C4-2B (cell line): ENCODE measurements around the gene DIS3L2.

Source experiments
- H3K27ac ChIP-seq: fragments of 450-650 bp; 2 replicates; pipeline ENCODE4 v1.5.1; 2017
- ZFX ChIP-seq: fragments of 450-650 bp; IDR thresholded peaks from 2 replicates; pipeline ENCODE4 v1.6.1; 2017
- TF ChIP-seq, protein P1 (sequence below): fragments of 450-650 bp; conservative IDR thresholded peaks from 2 replicates; pipeline ENCODE4 v1.5.1; 2017; ENCODE audit warnings: mild to moderate bottlenecking

The DIS3L2 gene

GRCh38 chr2:232319067-232319802 is 357.7 kb downstream of the DIS3L2 start:
- TF ChIP-seq, protein P1, sequence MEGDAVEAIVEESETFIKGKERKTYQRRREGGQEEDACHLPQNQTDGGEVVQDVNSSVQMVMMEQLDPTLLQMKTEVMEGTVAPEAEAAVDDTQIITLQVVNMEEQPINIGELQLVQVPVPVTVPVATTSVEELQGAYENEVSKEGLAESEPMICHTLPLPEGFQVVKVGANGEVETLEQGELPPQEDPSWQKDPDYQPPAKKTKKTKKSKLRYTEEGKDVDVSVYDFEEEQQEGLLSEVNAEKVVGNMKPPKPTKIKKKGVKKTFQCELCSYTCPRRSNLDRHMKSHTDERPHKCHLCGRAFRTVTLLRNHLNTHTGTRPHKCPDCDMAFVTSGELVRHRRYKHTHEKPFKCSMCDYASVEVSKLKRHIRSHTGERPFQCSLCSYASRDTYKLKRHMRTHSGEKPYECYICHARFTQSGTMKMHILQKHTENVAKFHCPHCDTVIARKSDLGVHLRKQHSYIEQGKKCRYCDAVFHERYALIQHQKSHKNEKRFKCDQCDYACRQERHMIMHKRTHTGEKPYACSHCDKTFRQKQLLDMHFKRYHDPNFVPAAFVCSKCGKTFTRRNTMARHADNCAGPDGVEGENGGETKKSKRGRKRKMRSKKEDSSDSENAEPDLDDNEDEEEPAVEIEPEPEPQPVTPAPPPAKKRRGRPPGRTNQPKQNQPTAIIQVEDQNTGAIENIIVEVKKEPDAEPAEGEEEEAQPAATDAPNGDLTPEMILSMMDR = no peak
- TF ChIP-seq ZFX = peak; percentile 20; the same call in 1 of the 2 replicates
- H3K27ac ChIP-seq = peak overlapping the region; percentile 96

- 0 out of 2 replicates have a peak, but pooled peaks have one; percentile 5 for TF ChIP-seq ZFX
- TF ChIP-seq, protein P1 = no peak
- H3K27ac ChIP-seq = peak overlapping the region; percentile 96
Measured at GRCh38 chr2:232319803-232320442, 358.4 kb downstream of the DIS3L2 start.

GRCh38 chr2:232320443-232320803 is 358.9 kb downstream of the DIS3L2 start:
- H3K27ac ChIP-seq = peak overlapping the region; percentile 96
- TF ChIP-seq, protein P1 = no peak
- no peak for TF ChIP-seq ZFX

- no peak for TF ChIP-seq ZFX
- TF ChIP-seq, protein P1 = no peak
- H3K27ac ChIP-seq = peak overlapping the region; percentile 96
Measured at GRCh38 chr2:232321156-232321816, 359.8 kb downstream of the DIS3L2 start.

GRCh38 chr2:232321817-232322559 is 360.5 kb downstream of the DIS3L2 start:
- H3K27ac ChIP-seq = peak overlapping the region; percentile 96
- no peak for TF ChIP-seq ZFX
- TF ChIP-seq, protein P1 = no peak

- peak overlapping the region; percentile 96 for H3K27ac ChIP-seq
- TF ChIP-seq ZFX = no peak
- TF ChIP-seq, protein P1 = no peak
Measured at GRCh38 chr2:232322560-232323327, 361.2 kb downstream of the DIS3L2 start.
